ENCODE data around the gene DDC. TPM values are rescaled to one million over a fixed set of nuclear protein-coding genes. Genes with fewer than 3 reads are reported as not detected.

DDC gene
- total RNA-seq, 1 donor from 2014 or later, result 1.4 TPM

GRCh38 chr7:50456371-50457123 is 108.7 kb downstream of the DDC start:
- no peak overlapping the region for H3K4me3 ChIP-seq (ENCODE audit: low read depth, low read length)
- DNase-seq (ENCODE audit: low read depth), result no peak
- TF ChIP-seq CTCF (conservative IDR thresholded peaks at IDR 0.05; ENCODE audit: low read depth, low read length), result no peak

GRCh38 chr7:50455658-50456057 is 109.5 kb downstream of the DDC start:
- no peak for TF ChIP-seq CTCF (conservative IDR thresholded peaks at IDR 0.05; ENCODE audit: low read depth, low read length)
- no peak overlapping the region for H3K4me3 ChIP-seq (ENCODE audit: low read depth, low read length)
- DNase-seq (ENCODE audit: low read depth), result no peak

DNA sequence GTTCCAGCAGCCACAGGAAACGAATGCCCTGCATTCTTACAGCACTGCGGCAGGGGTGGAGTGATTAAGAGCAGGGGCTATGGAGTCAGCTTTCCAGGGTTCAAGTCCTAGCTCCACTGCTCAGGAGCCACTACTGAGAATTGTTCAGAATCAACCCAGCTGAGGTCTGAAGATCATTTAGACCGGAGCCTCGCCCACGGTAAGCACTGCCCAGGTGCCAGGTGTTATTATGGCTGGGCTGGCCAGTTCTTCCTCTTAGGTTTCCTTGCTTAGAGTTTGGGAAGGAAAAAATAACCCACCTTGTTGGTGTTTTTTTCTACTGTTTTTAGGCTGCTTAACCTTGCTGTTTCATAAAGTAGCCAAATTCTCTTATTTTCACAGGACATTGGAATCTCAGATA is 110.2 kb downstream of the DDC start:
- no peak overlapping the region for H3K4me3 ChIP-seq (ENCODE audit: low read depth, low read length)
- DNase-seq (ENCODE audit: low read depth), result no peak
- TF ChIP-seq CTCF (conservative IDR thresholded peaks at IDR 0.05; ENCODE audit: low read depth, low read length), result no peak

- no peak for TF ChIP-seq CTCF (conservative IDR thresholded peaks at IDR 0.05; ENCODE audit: low read depth, low read length)
- DNase-seq (ENCODE audit: low read depth), result no peak
- H3K4me3 ChIP-seq (ENCODE audit: low read depth, low read length), result peak overlapping the region; percentile 87
These were observed 114.6 kb downstream of the DDC start for GRCh38 chr7:50450590-50451032.

- no peak for DNase-seq (ENCODE audit: low read depth)
- TF ChIP-seq CTCF (conservative IDR thresholded peaks at IDR 0.05; ENCODE audit: low read depth, low read length), result no peak
- peak within 1 kb of the TSS; percentile 87 for H3K4me3 ChIP-seq (ENCODE audit: low read depth, low read length)
These were observed 115.2 kb downstream of the DDC start, which contains the start of gene FIGNL1 for GRCh38 chr7:50449881-50450589. Gene FIGNL1, minus strand, starts transcription at chr7:50450350. Its CDS starts 3,063 bp downstream, at chr7:50447287.

DNA sequence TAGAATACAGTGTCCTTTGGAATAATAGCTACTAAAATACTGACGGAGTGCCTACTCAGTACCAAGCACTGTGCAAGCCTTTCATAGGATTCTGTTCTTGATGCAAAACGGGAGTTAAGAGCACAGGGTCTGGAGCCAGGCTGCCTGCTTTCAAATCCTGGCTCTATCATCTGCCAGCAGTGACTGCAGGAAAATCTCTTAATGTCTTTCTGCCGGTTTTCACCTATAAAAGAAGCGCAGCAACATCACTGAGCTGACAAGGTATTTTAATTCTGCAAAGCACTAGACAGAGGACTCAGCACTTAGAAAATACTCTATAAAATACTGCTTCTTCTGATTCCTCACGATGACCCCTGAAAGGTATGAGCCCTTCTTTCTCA is 115.7 kb downstream of the DDC start:
- peak overlapping the region; percentile 87 for H3K4me3 ChIP-seq (ENCODE audit: low read depth, low read length)
- TF ChIP-seq CTCF (conservative IDR thresholded peaks at IDR 0.05; ENCODE audit: low read depth, low read length), result no peak
- no peak for DNase-seq (ENCODE audit: low read depth)

All from epithelial cell of proximal tubule (primary cell).